SK-N-DZ (cell line): ENCODE data around the gene ARFGAP3. TPM values are rescaled to one million over a fixed set of nuclear protein-coding genes. Genes with fewer than 3 reads are reported as not detected.
A peak's percentile ranks its signal among the peaks of the same experiment; 100 is the strongest.

Experiments
- DNase-seq: peaks from one replicate; pipeline ENCODE4 v3.0.0-alpha.2; 2015; ENCODE audit warnings: low spot score
- polyA plus RNA-seq, 2 experiments: library from polyadenylated mRNA; depleted of rRNA; stranded (reverse); fragments of >200 nt; gene quantifications; 2 replicates each; pipeline ENCODE4 v1.2.3, GENCODE V29; 2014

The ARFGAP3 gene
- 29.4 TPM in 2 replicates for polyA plus RNA-seq (2014; cell fraction: cytosol; rRNA removed)
- 27.3 and 28.8 TPM in 2 replicates for polyA plus RNA-seq (2014; cell fraction: nucleus; rRNA removed)

GRCh38 chr22:42856865-42857704 is at the start of gene ARFGAP3:
Gene ARFGAP3 (minus strand): TSS chr22:42857273. CDS start chr22:42857182, 91 bp downstream.
- DNase-seq = peak; percentile 90

GRCh38 chr22:42905702-42906183 is 48.7 kb upstream of the ARFGAP3 start:
- DNase-seq = no peak

- DNase-seq = no peak
Measured at GRCh38 chr22:42905217-42905616, 48.1 kb upstream of the ARFGAP3 start.

GRCh38 chr22:42904050-42904449 is 47.0 kb upstream of the ARFGAP3 start:
- no peak for DNase-seq

GRCh38 chr22:42902875-42903510 is 45.9 kb upstream of the ARFGAP3 start:
- no peak for DNase-seq

GRCh38 chr22:42901790-42902508 is 44.9 kb upstream of the ARFGAP3 start:
- DNase-seq = no peak

- DNase-seq = no peak
Measured at GRCh38 chr22:42897960-42898359, 40.9 kb upstream of the ARFGAP3 start.

- no peak for DNase-seq
Measured at GRCh38 chr22:42895541-42895981, 38.5 kb upstream of the ARFGAP3 start.

- DNase-seq = no peak
Measured at GRCh38 chr22:42895087-42895486, 38.0 kb upstream of the ARFGAP3 start.

- DNase-seq = no peak
Measured at GRCh38 chr22:42893371-42894150, 36.5 kb upstream of the ARFGAP3 start.

- no peak for DNase-seq
Measured at GRCh38 chr22:42892571-42893316, 35.7 kb upstream of the ARFGAP3 start.

GRCh38 chr22:42892156-42892555 is 35.1 kb upstream of the ARFGAP3 start:
- DNase-seq = no peak

- no peak for DNase-seq
Measured at GRCh38 chr22:42891696-42892095, 34.6 kb upstream of the ARFGAP3 start.

GRCh38 chr22:42891008-42891407 is 33.9 kb upstream of the ARFGAP3 start:
- DNase-seq = no peak

- DNase-seq = no peak
Measured at GRCh38 chr22:42889304-42889703, 32.2 kb upstream of the ARFGAP3 start.

- no peak for DNase-seq
Measured at GRCh38 chr22:42887523-42888507, 30.7 kb upstream of the ARFGAP3 start.

GRCh38 chr22:42887120-42887519 is 30.0 kb upstream of the ARFGAP3 start:
- DNase-seq = no peak

GRCh38 chr22:42885446-42885845 is 28.4 kb upstream of the ARFGAP3 start:
- DNase-seq = no peak
